HUES6 (cell line): Measurements from ENCODE around the gene ADGRD2.

Experiments used
- H3K27ac ChIP-seq: 2 replicates; pipeline ENCODE4 v1.7.0; 2013; ENCODE audit warnings: low read depth, mild to moderate bottlenecking, low read length, inconsistent platforms
- H3K27me3 ChIP-seq: 2 replicates; pipeline ENCODE4 v1.6.1; 2013; ENCODE audit warnings: low read length; ENCODE audit not compliant: control insufficient read depth, insufficient read depth
- H3K36me3 ChIP-seq: 2 replicates; pipeline ENCODE4 v1.6.1; 2013; ENCODE audit warnings: low read length; ENCODE audit not compliant: control insufficient read depth, insufficient read depth
- H3K4me1 ChIP-seq: 2 replicates; pipeline ENCODE4 v1.6.1; 2013; ENCODE audit warnings: low read length; ENCODE audit not compliant: control insufficient read depth, insufficient read depth
- H3K4me3 ChIP-seq: 2 replicates; pipeline ENCODE4 v1.5.1; 2013; ENCODE audit warnings: low read depth, low read length
- H3K9ac ChIP-seq: one replicate; pipeline ENCODE4 v1.6.1; 2013; ENCODE audit warnings: mild to moderate bottlenecking, low read length
- H3K9me3 ChIP-seq: 2 replicates; pipeline ENCODE4 v1.6.1; 2013; ENCODE audit warnings: low read depth, low read length; ENCODE audit not compliant: control insufficient read depth, insufficient read depth

Gene ADGRD2

GRCh38 chr9:124489222-124489621 is 39.0 kb downstream of the ADGRD2 start:
- no peaks in the 10 kb centered on the region for H3K36me3 ChIP-seq
- H3K9me3 ChIP-seq = no peaks in the 10 kb centered on the region
- H3K27ac ChIP-seq = no peak overlapping the region
- H3K9ac ChIP-seq = no peak overlapping the region
- peaks cover 7% of the 10 kb centered on the region; the same call in 1 of the 2 replicates for H3K27me3 ChIP-seq
- peaks cover 14% of the 10 kb centered on the region; the same call in 1 of the 2 replicates for H3K4me1 ChIP-seq
- no peak overlapping the region for H3K4me3 ChIP-seq

GRCh38 chr9:124490004-124490403 is 39.8 kb downstream of the ADGRD2 start:
- Histone ChIP-seq H3K27me3 (peaks cover 7% of the 10 kb centered on the region; the same call in 1 of the 2 replicates), H3K9ac (no peak overlapping the region), H3K4me1 (peaks cover 14% of the 10 kb centered on the region; the same call in 1 of the 2 replicates), H3K4me3 (no peak overlapping the region), H3K36me3 (no peaks in the 10 kb centered on the region), H3K9me3 (no peaks in the 10 kb centered on the region), H3K27ac (no peak overlapping the region)

DNA sequence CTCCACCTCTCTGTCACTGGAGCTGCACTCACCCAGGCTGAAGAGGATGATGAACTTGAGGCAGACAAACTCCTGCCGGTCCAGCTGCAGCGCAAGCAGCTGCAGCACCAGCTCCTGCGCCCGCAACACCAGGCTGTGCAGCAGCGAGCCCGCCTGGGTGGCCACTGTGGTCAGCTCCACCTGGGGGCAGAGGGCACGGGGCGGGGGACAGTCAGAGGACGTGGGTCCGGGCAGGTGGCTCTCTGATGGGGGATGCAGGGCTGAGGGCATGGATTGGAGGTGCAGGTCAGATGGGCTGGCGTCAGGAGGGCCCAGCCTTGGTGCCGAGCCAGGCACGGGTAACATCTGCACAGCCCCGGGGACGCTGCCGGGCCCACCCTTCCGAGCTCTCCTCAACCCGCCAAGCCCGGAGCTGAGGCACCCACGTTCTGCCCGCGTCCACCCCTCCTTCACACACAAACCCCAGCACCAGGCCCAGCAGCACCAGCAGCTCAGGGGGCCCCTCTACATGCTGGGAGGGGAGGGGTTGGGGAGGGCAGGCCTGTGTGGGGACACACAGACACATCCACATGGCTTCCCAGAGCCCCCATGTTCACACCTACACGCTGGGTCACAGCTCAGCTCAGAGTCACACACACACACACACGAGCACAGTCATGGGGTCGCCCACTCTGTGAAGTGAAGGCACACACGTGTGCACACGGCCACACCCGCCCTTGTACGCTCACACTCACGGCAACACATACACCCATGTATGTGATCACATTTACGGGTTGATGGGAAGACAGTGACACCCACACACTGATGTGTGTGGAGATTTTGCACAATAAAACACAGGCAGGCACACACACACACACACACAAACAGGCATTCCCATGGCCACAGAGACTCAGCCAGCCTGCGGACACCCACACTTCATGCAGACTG is 41.1 kb downstream of the ADGRD2 start:
- peaks cover 7% of the 10 kb centered on the region; the same call in 1 of the 2 replicates for H3K27me3 ChIP-seq
- 0 out of 2 replicates have a peak, but pooled peaks cover 9% of the 10 kb centered on the region for H3K4me1 ChIP-seq
- H3K4me3 ChIP-seq = no peak overlapping the region
- no peak overlapping the region for H3K9ac ChIP-seq
- no peaks in the 10 kb centered on the region for H3K36me3 ChIP-seq
- H3K9me3 ChIP-seq = no peaks in the 10 kb centered on the region
- H3K27ac ChIP-seq = no peak overlapping the region

DNA sequence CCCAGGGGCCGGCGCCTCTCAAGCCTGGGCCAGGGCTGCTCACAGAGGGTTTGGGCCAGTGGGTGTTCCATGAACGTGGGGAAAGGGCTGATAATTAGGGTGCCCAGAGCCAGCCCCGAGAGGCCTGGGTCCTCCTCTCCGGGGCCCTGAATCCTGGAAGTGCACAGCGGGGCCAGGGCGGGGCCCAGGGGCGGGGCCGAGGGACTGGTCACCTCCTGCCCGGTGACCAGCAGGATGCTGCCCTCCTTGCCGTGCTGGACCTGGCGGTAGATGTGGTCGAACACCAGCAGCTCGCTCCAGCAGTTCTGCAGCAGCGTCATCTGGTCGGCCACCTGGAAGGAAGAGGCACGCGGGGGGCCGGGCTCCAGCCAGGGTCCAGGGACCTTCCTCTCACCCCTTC is 42.6 kb downstream of the ADGRD2 start:
- Histone ChIP-seq H3K9ac (no peak overlapping the region), H3K4me3 (no peak overlapping the region), H3K9me3 (no peaks in the 10 kb centered on the region), H3K27ac (no peak overlapping the region), H3K36me3 (no peaks in the 10 kb centered on the region), H3K4me1 (no peaks in the 10 kb centered on the region), H3K27me3 (0 out of 2 replicates have a peak, but pooled peaks cover 3% of the 10 kb centered on the region)

GRCh38 chr9:124493218-124493617 is 43.0 kb downstream of the ADGRD2 start:
- no peaks in the 10 kb centered on the region for H3K9me3 ChIP-seq
- no peak overlapping the region for H3K27ac ChIP-seq
- no peaks in the 10 kb centered on the region for H3K36me3 ChIP-seq
- no peak overlapping the region for H3K9ac ChIP-seq
- peaks cover 1% of the 10 kb centered on the region; the same call in 1 of the 2 replicates for H3K4me1 ChIP-seq
- H3K4me3 ChIP-seq = no peak overlapping the region
- 0 out of 2 replicates have a peak, but pooled peaks cover 6% of the 10 kb centered on the region for H3K27me3 ChIP-seq

- no peaks in the 10 kb centered on the region for H3K36me3 ChIP-seq
- peaks cover 5% of the 10 kb centered on the region; the same call in 1 of the 2 replicates for H3K4me1 ChIP-seq
- H3K27ac ChIP-seq = no peak overlapping the region
- no peak overlapping the region for H3K4me3 ChIP-seq
- no peaks in the 10 kb centered on the region for H3K9me3 ChIP-seq
- H3K9ac ChIP-seq = no peak overlapping the region
- 0 out of 2 replicates have a peak, but pooled peaks cover 9% of the 10 kb centered on the region for H3K27me3 ChIP-seq
Measured at GRCh38 chr9:124493794-124494479, 43.7 kb downstream of the ADGRD2 start.

DNA sequence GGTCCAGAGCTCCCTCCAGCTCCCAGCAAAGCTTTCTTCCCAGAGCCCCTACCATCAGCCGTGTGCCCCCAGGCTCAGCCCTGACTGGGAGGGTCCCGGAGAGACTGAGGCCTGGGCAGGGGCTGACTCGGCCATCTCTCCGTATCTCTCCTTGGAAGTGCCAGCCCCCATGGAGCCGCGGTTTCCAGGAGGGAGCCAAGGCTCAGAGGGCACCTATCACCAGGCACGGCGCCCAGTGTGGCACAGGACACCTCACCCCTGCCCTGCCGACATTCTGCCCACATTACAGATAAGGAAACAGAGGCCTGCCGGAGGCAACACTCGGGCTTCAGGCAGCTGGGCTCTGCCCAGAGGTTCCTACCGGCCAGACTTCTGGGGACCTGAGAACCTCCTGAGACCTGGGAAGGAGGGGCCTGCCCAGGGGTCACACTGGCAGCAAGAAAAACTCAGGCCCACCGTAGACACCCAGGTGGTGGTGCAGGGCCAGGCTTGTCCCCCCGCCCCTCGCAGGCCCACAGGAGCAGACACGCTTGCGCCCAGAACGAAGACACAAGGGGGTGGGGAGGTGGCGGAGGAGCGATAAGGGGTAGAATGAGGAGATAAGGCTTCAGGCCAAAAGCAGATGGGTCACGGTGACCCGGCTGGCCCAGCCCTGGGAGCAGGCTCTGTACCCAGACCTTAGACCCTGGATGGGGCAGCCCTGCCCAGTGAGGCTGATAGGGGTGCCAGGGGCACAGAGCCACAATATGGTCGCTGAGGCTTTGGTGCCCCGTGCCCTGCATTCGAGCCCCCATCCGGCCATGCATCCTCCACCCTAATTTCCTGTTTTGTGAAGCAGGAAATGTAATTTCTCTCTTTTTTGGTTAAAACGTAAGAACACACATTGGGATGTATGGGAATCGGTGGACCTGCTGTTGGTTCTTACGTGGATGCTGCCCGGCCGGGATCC is 45.1 kb downstream of the ADGRD2 start:
- H3K27me3 ChIP-seq = peaks cover 19% of the 10 kb centered on the region; the same call in 1 of the 2 replicates

GRCh38 chr9:124496075-124496449 is 45.8 kb downstream of the ADGRD2 start:
- Histone ChIP-seq H3K4me3 (no peak overlapping the region), H3K9me3 (no peaks in the 10 kb centered on the region), H3K9ac (no peak overlapping the region), H3K4me1 (peaks cover 6% of the 10 kb centered on the region; the same call in 1 of the 2 replicates), H3K36me3 (no peaks in the 10 kb centered on the region), H3K27ac (no peak overlapping the region), H3K27me3 (peaks cover 25% of the 10 kb centered on the region)

More for the DNA sequence above, 45.1 kb downstream of the ADGRD2 start:
- no peaks in the 10 kb centered on the region for H3K9me3 ChIP-seq
- no peaks in the 10 kb centered on the region for H3K36me3 ChIP-seq
- no peak overlapping the region for H3K4me3 ChIP-seq
- H3K9ac ChIP-seq = no peak overlapping the region
- H3K27ac ChIP-seq = no peak overlapping the region
- peaks cover 5% of the 10 kb centered on the region; the same call in 1 of the 2 replicates for H3K4me1 ChIP-seq

- Histone ChIP-seq H3K36me3 (no peaks in the 10 kb centered on the region), H3K27me3 (peaks cover 29% of the 10 kb centered on the region), H3K27ac (no peak overlapping the region), H3K4me3 (no peak overlapping the region), H3K9ac (no peak overlapping the region), H3K4me1 (peaks cover 10% of the 10 kb centered on the region; the same call in 1 of the 2 replicates), H3K9me3 (no peaks in the 10 kb centered on the region)
Measured at GRCh38 chr9:124496463-124496862, 46.2 kb downstream of the ADGRD2 start.

DNA sequence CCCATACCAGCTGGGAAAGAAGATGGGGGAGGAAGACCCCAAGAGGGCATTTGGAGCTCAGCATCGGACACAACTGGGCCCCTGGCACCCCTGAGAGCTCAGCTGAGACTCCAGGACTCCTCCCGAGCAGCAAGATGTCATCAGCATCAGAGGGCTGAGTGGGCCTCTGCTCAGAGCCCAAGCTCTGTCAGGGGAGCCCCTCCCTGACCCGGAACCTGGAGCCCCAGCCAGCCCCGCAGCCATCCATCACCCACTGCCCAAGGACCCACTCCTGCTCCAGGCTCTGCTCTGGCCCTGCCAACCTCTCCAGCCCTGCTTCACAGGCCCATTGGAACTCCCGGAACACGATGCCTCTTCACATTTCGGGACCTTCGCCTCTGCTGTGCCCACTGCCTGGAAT is 47.2 kb downstream of the ADGRD2 start:
- H3K9ac ChIP-seq = no peak overlapping the region
- H3K27ac ChIP-seq = no peak overlapping the region
- no peaks in the 10 kb centered on the region for H3K9me3 ChIP-seq
- no peaks in the 10 kb centered on the region for H3K36me3 ChIP-seq
- no peak overlapping the region for H3K4me3 ChIP-seq
- peaks cover 12% of the 10 kb centered on the region; the same call in 1 of the 2 replicates for H3K4me1 ChIP-seq
- H3K27me3 ChIP-seq = peaks cover 39% of the 10 kb centered on the region
